Fibroblast of mammary gland (primary cell): ENCODE data around the gene TMEM126B.
A peak's percentile ranks its signal among the peaks of the same experiment; 100 is the strongest.

Experiments
- DNase-seq: peaks from one replicate; pipeline ENCODE4 v3.0.0-alpha.2; 2010; ENCODE audit warnings: low read depth
- H3K4me3 ChIP-seq: 2 replicates; pipeline ENCODE4 v1.5.1; 2011; ENCODE audit warnings: low read depth, mild to moderate bottlenecking, low read length, moderate library complexity; ENCODE audit not compliant: control insufficient read depth
- TF ChIP-seq, protein P1 (sequence below): conservative IDR thresholded peaks from 2 replicates; pipeline ENCODE4 v1.5.1; 2011; ENCODE audit warnings: low read depth, low read length, inconsistent platforms; ENCODE audit not compliant: control insufficient read depth, insufficient read depth

The TMEM126B gene

DNA sequence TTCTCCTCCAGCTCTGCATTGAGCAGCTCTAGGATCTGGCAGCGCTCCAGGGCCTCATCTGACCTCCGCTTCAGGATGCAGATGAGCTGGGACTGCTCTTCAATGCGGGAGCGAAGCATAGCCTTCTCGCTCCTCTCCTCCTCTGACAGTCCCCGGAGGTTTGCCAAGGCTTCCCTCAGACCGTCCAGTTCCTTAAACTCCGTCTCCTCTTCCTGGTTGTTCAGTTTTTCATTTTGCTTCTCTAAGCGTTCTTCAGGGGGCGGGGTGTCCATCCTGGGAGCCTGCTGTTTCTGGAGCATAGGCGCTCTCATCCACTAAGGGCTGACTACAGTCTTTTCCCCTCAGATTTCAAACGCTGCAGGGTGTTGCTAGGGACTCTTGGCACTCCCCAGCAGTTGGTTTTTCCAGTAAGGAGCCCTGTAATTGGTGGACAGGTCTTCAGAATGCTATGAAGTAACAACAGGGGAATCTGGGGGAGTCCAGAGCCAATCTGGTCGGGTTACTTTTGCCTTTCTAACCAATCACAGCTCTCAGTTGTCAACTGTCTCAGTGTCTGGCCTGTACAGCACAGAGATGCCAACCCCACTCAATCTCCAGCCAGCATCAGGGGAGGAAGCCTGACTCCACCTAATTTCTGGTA lies 57.5 kb downstream of the TMEM126B start, which contains the start of gene CCDC89:
CCDC89 (minus strand) TSS at position 376 of the 640 bp plus-strand sequence; CDS start at position 311, 65 bp downstream.
- peak; percentile 99 for DNase-seq
- TF ChIP-seq, protein P1, sequence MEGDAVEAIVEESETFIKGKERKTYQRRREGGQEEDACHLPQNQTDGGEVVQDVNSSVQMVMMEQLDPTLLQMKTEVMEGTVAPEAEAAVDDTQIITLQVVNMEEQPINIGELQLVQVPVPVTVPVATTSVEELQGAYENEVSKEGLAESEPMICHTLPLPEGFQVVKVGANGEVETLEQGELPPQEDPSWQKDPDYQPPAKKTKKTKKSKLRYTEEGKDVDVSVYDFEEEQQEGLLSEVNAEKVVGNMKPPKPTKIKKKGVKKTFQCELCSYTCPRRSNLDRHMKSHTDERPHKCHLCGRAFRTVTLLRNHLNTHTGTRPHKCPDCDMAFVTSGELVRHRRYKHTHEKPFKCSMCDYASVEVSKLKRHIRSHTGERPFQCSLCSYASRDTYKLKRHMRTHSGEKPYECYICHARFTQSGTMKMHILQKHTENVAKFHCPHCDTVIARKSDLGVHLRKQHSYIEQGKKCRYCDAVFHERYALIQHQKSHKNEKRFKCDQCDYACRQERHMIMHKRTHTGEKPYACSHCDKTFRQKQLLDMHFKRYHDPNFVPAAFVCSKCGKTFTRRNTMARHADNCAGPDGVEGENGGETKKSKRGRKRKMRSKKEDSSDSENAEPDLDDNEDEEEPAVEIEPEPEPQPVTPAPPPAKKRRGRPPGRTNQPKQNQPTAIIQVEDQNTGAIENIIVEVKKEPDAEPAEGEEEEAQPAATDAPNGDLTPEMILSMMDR = no peak
- H3K4me3 ChIP-seq = peak within 1 kb of the TSS; percentile 70
